PFSK-1 (cell line): ENCODE data around the gene KXD1.

ENCODE experiments used
- FOXP2 ChIP-seq: optimal IDR thresholded peaks from 2 replicates; pipeline ENCODE3; 2011; ENCODE audit warnings: borderline replicate concordance, control low read depth, inconsistent platforms; ENCODE audit not compliant: insufficient read depth; ENCODE audit errors: extremely low read length, extremely low read depth
- POLR2AphosphoS5 ChIP-seq: IDR thresholded peaks from 2 replicates; pipeline ENCODE4 v1.6.1; 2012; ENCODE audit warnings: low read depth, mild to moderate bottlenecking, control low read depth, low read length, moderate library complexity
- REST ChIP-seq, 2 experiments: IDR thresholded peaks; 2 replicates each; pipeline versions ENCODE4 v1.6.1 to v1.8.0; 2011 to 2012; ENCODE audit warnings: low read depth in 2 of 2, low read length in 2 of 2, control low read depth in 1 of 2, inconsistent platforms in 1 of 2, mild to moderate bottlenecking in 1 of 2, moderate library complexity in 1 of 2; ENCODE audit not compliant: insufficient read depth in 1 of 2
- SIN3A ChIP-seq: IDR thresholded peaks from 2 replicates; pipeline ENCODE4 v1.6.1; 2012; ENCODE audit warnings: mild to moderate bottlenecking, low read length, moderate library complexity, borderline replicate concordance; ENCODE audit not compliant: insufficient read depth
- TAF1 ChIP-seq: IDR thresholded peaks from 2 replicates; pipeline ENCODE4 v1.6.1; 2012; ENCODE audit warnings: low read length, control low read depth, borderline replicate concordance; ENCODE audit not compliant: insufficient read depth

Gene KXD1

DNA sequence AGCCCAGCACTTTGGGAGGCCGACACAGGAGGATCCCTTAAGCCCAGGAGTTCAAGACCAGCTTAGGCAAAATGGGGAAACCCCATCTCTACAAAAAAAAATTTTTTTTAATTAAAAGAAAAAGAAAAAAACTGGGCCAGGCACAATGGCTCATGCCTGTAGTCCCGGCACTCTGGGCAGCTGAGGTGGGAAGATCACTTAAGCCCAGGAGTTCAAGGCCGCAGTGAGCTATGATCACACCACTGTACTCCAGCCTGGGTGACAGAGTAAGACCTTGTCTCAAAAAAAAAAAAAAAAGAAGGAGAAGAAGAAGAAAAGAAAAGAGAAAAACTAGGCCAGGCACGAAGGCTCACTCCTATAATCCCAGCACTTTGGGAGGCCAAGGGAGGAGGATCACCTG lies 40.1 kb upstream of the KXD1 start:
- no peak for TF ChIP-seq FOXP2
- no peak for TF ChIP-seq SIN3A
- TF ChIP-seq POLR2AphosphoS5: no peak

GRCh38 chr19:18518639-18519038 lies 39.0 kb upstream of the KXD1 start:
- TF ChIP-seq TAF1 (no peak), SIN3A (no peak), REST (IDR thresholded peaks at IDR 0.05; ENCODE audit: insufficient read depth in 1 of 2, low read depth in 2 of 2, low read length in 2 of 2) (no peak), POLR2AphosphoS5 (no peak), FOXP2 (no peak)

DNA sequence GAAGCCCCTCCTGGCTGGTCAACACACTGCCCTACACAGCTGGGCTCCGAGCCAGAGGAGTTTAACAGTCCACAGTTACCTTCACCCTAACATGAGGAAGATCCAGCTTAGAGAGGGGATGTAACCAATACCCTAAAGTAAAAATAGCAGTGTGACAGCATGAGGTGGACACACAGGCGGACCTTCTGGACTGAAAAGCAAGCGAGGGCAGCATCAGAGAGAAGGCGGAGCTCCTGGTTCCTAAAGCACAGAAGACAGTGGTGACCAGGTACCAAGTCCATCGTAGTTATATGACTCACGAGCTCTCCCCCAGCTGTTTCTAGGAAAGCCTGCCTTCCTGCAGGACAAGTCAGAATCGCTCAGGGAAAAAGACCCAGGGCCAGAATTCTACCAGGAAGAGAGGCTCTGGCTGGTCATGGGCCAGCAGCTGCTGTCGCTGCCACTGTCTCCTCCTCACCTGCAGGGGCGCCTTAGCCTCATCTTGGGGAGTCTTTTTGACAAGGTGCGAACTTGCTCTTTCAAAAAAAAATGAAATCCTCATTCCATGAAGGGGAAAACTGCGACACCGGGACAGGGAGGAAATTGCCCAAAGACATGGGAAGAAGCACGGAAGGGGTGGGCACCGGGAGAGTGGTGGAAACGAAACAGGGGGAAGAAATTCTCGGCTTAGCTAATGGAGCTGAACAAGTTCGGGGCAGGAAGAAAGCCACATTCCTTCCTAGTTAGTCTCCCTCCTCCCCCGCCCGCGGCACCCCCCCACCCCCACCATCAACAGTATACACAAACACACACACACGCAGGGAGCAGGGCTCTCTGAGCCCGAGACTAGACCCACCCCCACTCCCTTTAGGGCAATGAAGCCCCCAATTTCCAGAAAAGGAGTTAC lies 37.5 kb upstream of the KXD1 start:
- TF ChIP-seq TAF1 (no peak), SIN3A (peak; percentile 41; the same call in 1 of the 2 replicates)

DNA sequence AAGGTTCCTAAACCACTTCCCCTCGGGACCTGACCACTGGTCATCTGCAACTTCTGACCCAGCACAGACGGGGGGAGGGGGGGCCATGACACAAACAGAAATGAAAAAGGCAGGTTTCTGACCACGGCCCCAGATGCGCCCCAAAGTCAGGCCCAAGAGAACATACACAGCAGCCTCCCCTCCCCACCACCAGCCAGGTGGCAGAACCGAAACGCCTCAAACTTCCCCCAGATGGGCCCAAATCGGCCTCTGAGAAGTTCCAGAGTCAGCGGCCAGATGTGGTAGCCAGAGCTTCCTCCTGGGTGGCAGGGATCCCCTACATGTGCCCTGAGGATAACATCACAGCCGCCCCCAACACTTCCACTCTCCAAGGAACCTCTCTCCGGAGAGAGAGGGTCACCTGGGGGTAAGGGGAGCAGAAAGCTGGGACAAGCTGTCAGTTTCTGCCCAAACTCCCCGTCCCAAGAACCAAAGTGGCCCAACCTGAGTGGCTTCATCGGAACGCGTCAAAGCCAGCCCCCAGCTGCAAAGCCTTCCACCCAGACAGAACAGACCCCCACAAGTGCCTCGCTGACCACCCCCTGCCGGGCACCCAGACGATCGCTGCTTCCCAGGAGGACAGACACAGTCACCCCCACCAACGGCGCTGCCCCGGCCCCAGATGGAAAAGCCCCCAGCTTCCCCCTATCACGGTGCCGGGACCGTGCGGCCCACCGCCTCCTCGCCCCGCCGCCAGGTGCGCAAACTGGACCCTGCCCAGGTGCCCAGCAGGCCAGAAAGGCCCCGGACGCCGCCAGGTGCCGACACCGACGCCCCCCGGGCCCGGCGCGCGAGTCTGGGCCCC lies 36.6 kb upstream of the KXD1 start:
- TF ChIP-seq SIN3A: 0 out of 2 replicates have a peak, but pooled peaks have one; percentile 11
- no peak for TF ChIP-seq POLR2AphosphoS5

- TF ChIP-seq FOXP2: no peak
- TF ChIP-seq REST (IDR thresholded peaks at IDR 0.05; ENCODE audit: insufficient read depth in 1 of 2, low read depth in 2 of 2, low read length in 2 of 2): peak in 1 of 2 experiments; percentile 36; a peak in 1 of 4 replicates
- TF ChIP-seq POLR2AphosphoS5: peak; percentile 74
- TF ChIP-seq TAF1: peak; percentile 75; the same call in 1 of the 2 replicates
- TF ChIP-seq SIN3A: 0 out of 2 replicates have a peak, but pooled peaks have one; percentile 23
These were observed 36.0 kb upstream of the KXD1 start, which contains the start of gene ELL for GRCh38 chr19:18521692-18522123. Gene ELL (minus strand): TSS chr19:18522070. CDS start chr19:18522055, 15 bp downstream.

DNA sequence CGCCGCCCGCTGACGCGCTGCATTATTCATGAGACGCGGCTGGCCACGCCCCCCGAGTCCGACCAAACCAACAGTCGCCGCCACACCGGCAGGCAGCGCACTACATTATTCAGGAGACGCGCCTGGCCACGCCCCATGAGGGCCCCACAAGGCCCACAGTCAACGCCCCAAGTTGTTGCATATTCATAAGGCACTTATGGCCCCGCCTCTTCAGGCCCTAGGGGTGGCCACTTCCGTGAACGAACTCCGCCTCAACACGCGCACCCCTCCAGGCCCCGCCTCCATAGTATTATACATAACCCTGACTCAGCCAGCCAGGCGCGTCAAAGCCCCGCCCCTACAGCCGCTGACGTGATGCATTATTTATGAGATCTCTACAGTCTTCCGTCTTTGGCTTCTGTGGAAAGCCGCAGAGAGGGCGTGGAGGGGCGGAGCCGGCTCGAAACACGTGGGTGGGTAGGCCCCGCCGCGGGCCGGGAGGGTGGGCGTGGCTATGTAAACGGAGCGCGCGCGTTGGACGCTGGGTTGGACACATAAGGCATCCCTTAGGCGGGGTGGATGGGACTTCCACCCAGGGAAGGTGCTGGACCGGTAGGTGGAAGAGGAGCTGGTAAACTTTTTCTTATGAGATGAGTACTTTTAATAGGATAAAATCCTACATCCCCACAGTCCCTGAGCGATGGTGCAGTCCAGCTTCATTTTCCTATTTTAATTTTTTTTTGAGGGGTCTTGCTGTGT lies 35.4 kb upstream of the KXD1 start:
- TF ChIP-seq POLR2AphosphoS5: peak; percentile 57; the same call in 1 of the 2 replicates
- TF ChIP-seq SIN3A: 0 out of 2 replicates have a peak, but pooled peaks have one; percentile 48
- no peak for TF ChIP-seq TAF1
- no peak for TF ChIP-seq REST (IDR thresholded peaks at IDR 0.05; ENCODE audit: insufficient read depth in 1 of 2, low read depth in 2 of 2, low read length in 2 of 2)
- TF ChIP-seq FOXP2: peak; percentile 67
